ENCODE results near the gene SYT8. TPM values are rescaled to one million over a fixed set of nuclear protein-coding genes. Genes with fewer than 3 reads are reported as not detected.
"Not testable (repeated sequence)": the region's sequence is repeated elsewhere in the genome, so short reads cannot be mapped to it uniquely, and the experiment has no call there.

SYT8 gene
- polyA plus RNA-seq, 3 donors = 0.24 to 0.40 (median 0.34) TPM

GRCh38 chr11:1883346-1884302 is 48.8 kb downstream of the SYT8 start:
- no peak for DNase-seq

GRCh38 chr11:1884303-1884700 is 49.5 kb downstream of the SYT8 start:
- DNase-seq = no peak

GRCh38 chr11:1886551-1886950 is 51.8 kb downstream of the SYT8 start:
- not testable (repeated sequence) for DNase-seq

Other genes with a start within 250 kb of the SYT8 start
- under 1 TPM; 0.13 to 0.64 (median 0.48) TPM for gene KRTAP5-1, start 249.7 kb upstream of the SYT8 start, polyA plus RNA-seq (ENCODE audit: insufficient read length in 3 of 3)
- under 1 TPM in 2 of 3 donors, not detected in 1; 0.25 to 0.42 TPM for gene KRTAP5-2, start 236.7 kb upstream of the SYT8 start, polyA plus RNA-seq (ENCODE audit: insufficient read length in 3 of 3)
- not detected for gene KRTAP5-3, start 226.5 kb upstream of the SYT8 start, polyA plus RNA-seq (ENCODE audit: insufficient read length in 3 of 3)
- gene KRTAP5-4, start 212.9 kb upstream of the SYT8 start, polyA plus RNA-seq (ENCODE audit: insufficient read length in 3 of 3) = not detected
- gene KRTAP5-5, start 205.2 kb upstream of the SYT8 start, polyA plus RNA-seq (ENCODE audit: insufficient read length in 3 of 3) = not detected
- gene KRTAP5-6, start 137.8 kb upstream of the SYT8 start, polyA plus RNA-seq (ENCODE audit: insufficient read length in 3 of 3) = not detected
- gene IFITM10, start 84.4 kb upstream of the SYT8 start, polyA plus RNA-seq (ENCODE audit: insufficient read length in 3 of 3) = under 1 TPM; 0.19 to 0.34 (median 0.31) TPM
- gene CTSD, start 71.1 kb upstream of the SYT8 start, polyA plus RNA-seq (ENCODE audit: insufficient read length in 3 of 3) = 100 to 1,000 TPM; 226 to 268 (median 263) TPM
- 1 to 10 TPM in 1 of 3 donors, under 1 TPM in 1, not detected in 1; 0.32 to 6.6 TPM for gene TNNI2, start 4.0 kb downstream of the SYT8 start, polyA plus RNA-seq (ENCODE audit: insufficient read length in 3 of 3)
- 1 to 10 TPM; 4.8 to 7.2 (median 6.4) TPM for gene LSP1, start 18.1 kb downstream of the SYT8 start, polyA plus RNA-seq (ENCODE audit: insufficient read length in 3 of 3)
- under 1 TPM in 2 of 3 donors, not detected in 1; 0.11 to 0.25 TPM for gene PRR33, start 56.9 kb downstream of the SYT8 start, polyA plus RNA-seq (ENCODE audit: insufficient read length in 3 of 3)
- gene TNNT3, start 84.7 kb downstream of the SYT8 start, polyA plus RNA-seq (ENCODE audit: insufficient read length in 3 of 3) = 10 to 100 TPM in 2 of 3 donors, 1 to 10 TPM in 1; 9.7 to 12.5 (median 10.5) TPM
- 10 to 100 TPM; 51.8 to 80.0 (median 53.8) TPM for gene MRPL23, start 112.3 kb downstream of the SYT8 start, polyA plus RNA-seq (ENCODE audit: insufficient read length in 3 of 3)
- 1,000 to 10,000 TPM; 1,758 to 3,714 (median 3,084) TPM for gene H19, start 162.9 kb downstream of the SYT8 start, polyA plus RNA-seq (ENCODE audit: insufficient read length in 3 of 3)

Measured in renal pelvis (tissue), 4 donors.